CD4-positive, alpha-beta T cell (primary cell): ENCODE results near the gene CROCC. TPM values are rescaled to one million over a fixed set of nuclear protein-coding genes. Genes with fewer than 3 reads are reported as not detected.

Source experiments
- ATAC-seq: fragments of 200-7000 bp; cut with Tn5 transposase; one replicate; pipeline ENCODE4 v1.10.0; 2022; ENCODE audit warnings: mild to moderate bottlenecking; ENCODE audit not compliant: poor library complexity
- CTCF ChIA-PET: fragments of 350-600 bp; sonication (Branson Sonifier 250); formaldehyde crosslinking; loops from one replicate; lab custom pipeline; 2021; ENCODE audit warnings: antibody characterized with exemption, inconsistent platforms; lab: Charles Lee
- POLR2A ChIA-PET: fragments of 350-600 bp; sonication (Branson Sonifier 250); formaldehyde crosslinking; loops from one replicate; lab custom pipeline; 2021; ENCODE audit warnings: antibody characterized with exemption, inconsistent platforms; lab: Charles Lee
- DNase-seq, 14 experiments: peaks; one replicate each; pipeline ENCODE4 v3.0.0-alpha.2; 2013 to 2020; ENCODE audit warnings: mixed read lengths in 2 of 14
- H3K27ac ChIP-seq, 2 donors: one replicate each; pipeline versions ENCODE4 v1.5.1 to v1.7.0; 2013; ENCODE audit warnings: low read length in 2 of 2, low read depth in 1 of 2, mild to moderate bottlenecking in 1 of 2
- H3K27me3 ChIP-seq, 2 experiments: 1 replicate in 1 of 2; 2 replicates in 1 of 2; pipeline versions ENCODE4 v1.6.1 to v1.7.0; 2013; ENCODE audit warnings: low read length in 2 of 2, control low read depth in 1 of 2, mild to moderate bottlenecking in 1 of 2, moderate library complexity in 1 of 2; ENCODE audit not compliant: insufficient read depth in 2 of 2, control insufficient read depth in 1 of 2
- H3K36me3 ChIP-seq: one replicate; pipeline ENCODE4 v1.6.1; 2013; ENCODE audit warnings: low read length, control low read depth; ENCODE audit not compliant: insufficient read depth
- H3K4me1 ChIP-seq: one replicate; pipeline ENCODE4 v1.6.1; 2013; ENCODE audit warnings: low read length, control low read depth; ENCODE audit not compliant: insufficient read depth
- H3K4me3 ChIP-seq: one replicate; pipeline ENCODE4 v1.5.1; 2013; ENCODE audit warnings: mild to moderate bottlenecking, low read length, moderate library complexity
- H3K9me3 ChIP-seq, 2 experiments: 1 replicate in 1 of 2; 2 replicates in 1 of 2; pipeline versions ENCODE4 v1.6.1 to v1.7.0; 2013; ENCODE audit warnings: low read length in 2 of 2, mild to moderate bottlenecking in 2 of 2, control low read depth in 1 of 2, moderate library complexity in 1 of 2; ENCODE audit not compliant: control insufficient read depth in 1 of 2, insufficient read depth in 1 of 2
- H3K27ac Mint-ChIP-seq: one replicate; pipeline ENCODE4 v1.8.0; 2020; ENCODE audit warnings: mixed read lengths
- H3K27me3 Mint-ChIP-seq: one replicate; pipeline ENCODE4 v1.8.0; 2021; ENCODE audit warnings: mixed read lengths
- H3K36me3 Mint-ChIP-seq: one replicate; pipeline ENCODE4 v1.8.0; 2021; ENCODE audit warnings: low read depth, mixed read lengths
- H3K4me1 Mint-ChIP-seq: one replicate; pipeline ENCODE4 v1.8.0; 2021; ENCODE audit warnings: low read depth, mixed read lengths
- H3K4me3 Mint-ChIP-seq: one replicate; pipeline ENCODE4 v1.8.0; 2020; ENCODE audit warnings: mild to moderate bottlenecking, mixed read lengths
- H3K9me3 Mint-ChIP-seq: one replicate; pipeline ENCODE4 v1.8.0; 2020; ENCODE audit warnings: mixed read lengths
- CTCF ChIP-seq: fragments of 200-600 bp; IDR thresholded peaks from one replicate; pipeline ENCODE4 v1.8.0; 2022; ENCODE audit warnings: antibody characterized with exemption, mild to moderate bottlenecking
- intact Hi-C, 2 experiments: fragments of 100-400 bp; cut with DNase I in 1 of 2; cut with micrococcal nuclease in 1 of 2; formaldehyde crosslinking; loops; one replicate each; pipeline versions ENCODE4 v1.15.1 to v1.9.0; 2023 to 2025; cut with DNase I, micrococcal nuclease
- total RNA-seq, 174 experiments: library from RNA in 2 of 174; stranded (reverse) in 2 of 174; gene quantifications; one replicate each; pipeline ENCODE4 v1.2.3 and lab custom pipeline; 2021 to 2026

CROCC gene
- total RNA-seq, 2 experiments from 2014 or later = 47.4 to 49.7 TPM

GRCh38 chr1:16924216-16924918, 2.6 kb downstream of the CROCC start:
- CTCF ChIA-PET = no interaction called here
- ATAC-seq = no peak
- no peaks in the 10 kb centered on the region for H3K27me3 Mint-ChIP-seq

GRCh38 chr1:16924919-16925477, 3.3 kb downstream of the CROCC start:
- POLR2A ChIA-PET = no interaction called here
- Mint-ChIP-seq H3K27ac (no peak overlapping the region), H3K4me3 (no peak overlapping the region), H3K36me3 (peaks cover 4% of the 10 kb centered on the region), H3K27me3 (no peaks in the 10 kb centered on the region), H3K4me1 (peaks cover 30% of the 10 kb centered on the region), H3K9me3 (no peaks in the 10 kb centered on the region)
- CTCF ChIA-PET = no interaction called here
- Histone ChIP-seq H3K27me3 (no peaks in the 10 kb centered on the region), H3K4me3 (no peak overlapping the region), H3K9me3 (no peaks in the 10 kb centered on the region), H3K4me1 (peaks cover 32% of the 10 kb centered on the region), H3K36me3 (peaks cover 9% of the 10 kb centered on the region), H3K27ac (no peak overlapping the region)
- TF ChIP-seq CTCF = no peak
- DNase-seq (peak in 1 of 14 experiments; percentile 23), ATAC-seq (no peak)
- intact Hi-C loops = loop anchor here in 1 of 2 experiments (5.0 to 10.0 kb wide), 2 partner anchors 32 to 310 kb away; partner anchors contain the start of gene NBPF1

More at GRCh38 chr1:16924216-16924918, 2.6 kb downstream of the CROCC start:
- Histone ChIP-seq H3K27ac (no peak overlapping the region), H3K9me3 (no peaks in the 10 kb centered on the region), H3K4me1 (peaks cover 32% of the 10 kb centered on the region), H3K27me3 (no peaks in the 10 kb centered on the region), H3K36me3 (peaks cover 9% of the 10 kb centered on the region), H3K4me3 (no peak overlapping the region)
- H3K4me1 Mint-ChIP-seq = peaks cover 30% of the 10 kb centered on the region
- H3K4me3 Mint-ChIP-seq = no peak overlapping the region
- H3K9me3 Mint-ChIP-seq = no peaks in the 10 kb centered on the region
- POLR2A ChIA-PET = no interaction called here
- no peak overlapping the region for H3K27ac Mint-ChIP-seq
- peaks cover 4% of the 10 kb centered on the region for H3K36me3 Mint-ChIP-seq
- no peak for TF ChIP-seq CTCF
- intact Hi-C loops = loop anchor here in 1 of 2 experiments (5.0 to 10.0 kb wide), 2 partner anchors 33 to 310 kb away; partner anchors contain the start of gene NBPF1
- peak in 1 of 14 experiments; percentile 22 for DNase-seq

GRCh38 chr1:16925635-16926490, 4.1 kb downstream of the CROCC start:
- H3K36me3 Mint-ChIP-seq = peaks cover 10% of the 10 kb centered on the region
- H3K4me1 Mint-ChIP-seq = peaks cover 29% of the 10 kb centered on the region
- no peaks in the 10 kb centered on the region for H3K9me3 Mint-ChIP-seq
- H3K4me3 Mint-ChIP-seq = no peak overlapping the region
- ATAC-seq = no peak
- POLR2A ChIA-PET = no interaction called here
- TF ChIP-seq CTCF = no peak
- Histone ChIP-seq H3K4me3 (no peak overlapping the region), H3K36me3 (peaks cover 17% of the 10 kb centered on the region), H3K4me1 (peaks cover 31% of the 10 kb centered on the region), H3K27ac (no peak overlapping the region), H3K9me3 (no peaks in the 10 kb centered on the region), H3K27me3 (no peaks in the 10 kb centered on the region)
- H3K27me3 Mint-ChIP-seq = no peaks in the 10 kb centered on the region
- intact Hi-C loops = loop anchor here in 1 of 2 experiments (10.0 kb wide), 1 partner anchor 311 kb away; the partner anchor contains the start of gene NBPF1
- CTCF ChIA-PET = no interaction called here
- H3K27ac Mint-ChIP-seq = no peak overlapping the region
- DNase-seq = peak in 1 of 14 experiments; percentile 13
